ENCODE data around the gene MLC1.

Gene MLC1

DNA sequence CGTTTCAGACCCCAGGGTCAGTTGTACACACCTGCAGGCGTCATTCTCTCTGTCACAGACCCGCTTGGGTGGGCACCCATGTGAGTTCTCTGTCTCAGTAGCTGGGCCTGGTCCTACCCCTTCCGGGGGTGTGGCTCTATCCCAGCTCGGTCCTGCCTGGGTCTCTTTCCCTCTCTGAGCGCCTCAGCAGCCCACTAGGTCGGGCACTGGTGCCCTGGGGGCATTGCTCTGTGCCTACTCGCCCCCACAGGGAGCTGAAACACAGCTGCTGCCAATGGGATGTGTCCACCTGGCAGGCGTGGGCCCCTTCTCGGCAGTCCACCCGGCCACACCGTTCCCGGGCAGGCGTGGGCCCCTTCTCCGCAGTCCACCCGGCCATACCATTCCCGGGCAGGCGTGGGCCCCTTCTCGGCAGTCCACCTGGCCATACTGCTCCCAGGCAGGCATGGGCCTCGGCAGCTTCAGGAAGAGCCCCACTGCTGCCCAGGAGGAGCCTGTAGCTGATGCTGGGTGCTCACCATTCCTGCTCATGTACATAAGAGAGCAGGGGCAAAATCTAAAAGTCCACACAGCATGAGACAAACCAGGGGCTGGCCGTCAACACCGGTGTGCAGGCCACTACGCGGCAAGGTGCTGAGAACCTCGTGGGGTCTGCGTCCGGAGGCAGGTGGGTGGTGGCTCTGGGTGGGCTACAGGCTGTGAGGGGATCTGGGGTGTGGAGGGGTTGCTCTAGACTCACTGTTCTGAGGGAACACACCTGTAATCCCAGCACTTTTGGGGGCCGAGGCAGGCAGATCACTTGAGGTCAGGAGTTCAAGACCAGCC is 12.3 kb downstream of the MLC1 start:
- no peak for FAIRE-seq
- no peak for TF ChIP-seq POLR2AphosphoS5 (IDR thresholded peaks at IDR 0.05; ENCODE audit: low read depth, low read length)
- no peak for TF ChIP-seq TAF1 (IDR thresholded peaks at IDR 0.05; ENCODE audit: borderline replicate concordance, low read depth, low read length)
- TF ChIP-seq POLR2A (IDR thresholded peaks at IDR 0.05; ENCODE audit: low read depth, low read length): no peak
- no peak for DNase-seq (ENCODE audit: insufficient read length)

DNA sequence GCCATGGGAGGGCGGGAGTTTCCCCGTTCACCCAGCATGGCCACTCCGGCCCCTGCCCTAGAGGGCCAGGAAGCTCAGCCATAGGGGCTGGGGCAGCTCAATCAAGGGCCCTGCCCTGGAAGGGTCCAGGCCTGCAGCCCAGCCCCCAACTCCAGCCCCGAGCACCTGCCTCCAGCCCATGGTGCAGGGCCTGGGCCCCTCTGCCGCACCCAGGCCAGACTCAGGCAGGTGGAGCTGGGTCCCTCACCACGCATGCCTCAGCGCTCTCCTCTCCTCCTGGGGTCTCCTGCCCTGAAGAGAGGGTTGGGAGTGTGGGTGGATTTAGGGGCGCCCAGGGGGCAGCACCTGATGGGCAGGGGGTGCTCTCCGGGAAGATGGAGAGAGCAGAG is 13.1 kb downstream of the MLC1 start:
- FAIRE-seq: no peak
- TF ChIP-seq POLR2A (IDR thresholded peaks at IDR 0.05; ENCODE audit: low read depth, low read length) (no peak), POLR2AphosphoS5 (IDR thresholded peaks at IDR 0.05; ENCODE audit: low read depth, low read length) (no peak), TAF1 (IDR thresholded peaks at IDR 0.05; ENCODE audit: borderline replicate concordance, low read depth, low read length) (no peak)
- DNase-seq (ENCODE audit: insufficient read length): no peak

DNA sequence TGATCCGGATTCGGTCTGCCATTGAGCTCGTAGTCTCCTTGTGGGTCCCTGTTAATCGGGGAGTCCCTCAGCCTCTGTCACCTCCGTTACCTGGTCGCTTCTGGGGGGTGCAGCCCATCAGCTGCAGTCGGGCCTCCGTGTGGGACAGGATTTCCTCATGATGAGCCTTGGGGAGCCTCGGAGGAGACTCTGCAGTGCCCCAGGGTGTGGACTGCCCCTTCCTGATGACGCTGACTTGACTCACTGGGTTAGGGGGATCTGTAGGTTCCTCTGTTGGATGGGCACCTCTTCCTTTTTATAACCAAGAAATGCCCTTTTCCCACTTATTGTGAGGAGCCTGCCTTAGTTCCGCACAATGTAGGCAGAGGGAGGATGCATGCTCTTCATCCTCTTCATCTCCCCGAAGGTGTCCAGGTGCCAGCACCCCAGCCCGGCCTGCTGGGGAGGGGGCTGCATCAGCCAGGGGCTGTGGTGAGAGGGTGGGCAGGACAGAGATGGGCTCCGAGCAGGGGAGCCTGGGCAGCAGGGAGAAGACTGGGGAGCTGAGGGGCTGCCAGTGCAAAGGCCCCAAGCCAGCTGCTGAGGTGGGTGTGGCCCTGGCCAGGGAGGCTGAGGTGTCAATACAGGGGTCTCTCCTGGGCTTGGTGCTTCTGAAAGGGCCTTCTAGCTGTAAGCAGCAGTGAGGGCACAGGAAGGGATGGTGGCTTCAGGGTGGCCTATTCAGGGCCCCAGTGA is 13.6 kb downstream of the MLC1 start:
- DNase-seq (ENCODE audit: insufficient read length) (no peak), FAIRE-seq (no peak)
- TF ChIP-seq TAF1 (IDR thresholded peaks at IDR 0.05; ENCODE audit: borderline replicate concordance, low read depth, low read length) (no peak), POLR2A (IDR thresholded peaks at IDR 0.05; ENCODE audit: low read depth, low read length) (no peak), POLR2AphosphoS5 (IDR thresholded peaks at IDR 0.05; ENCODE audit: low read depth, low read length) (no peak)

DNA sequence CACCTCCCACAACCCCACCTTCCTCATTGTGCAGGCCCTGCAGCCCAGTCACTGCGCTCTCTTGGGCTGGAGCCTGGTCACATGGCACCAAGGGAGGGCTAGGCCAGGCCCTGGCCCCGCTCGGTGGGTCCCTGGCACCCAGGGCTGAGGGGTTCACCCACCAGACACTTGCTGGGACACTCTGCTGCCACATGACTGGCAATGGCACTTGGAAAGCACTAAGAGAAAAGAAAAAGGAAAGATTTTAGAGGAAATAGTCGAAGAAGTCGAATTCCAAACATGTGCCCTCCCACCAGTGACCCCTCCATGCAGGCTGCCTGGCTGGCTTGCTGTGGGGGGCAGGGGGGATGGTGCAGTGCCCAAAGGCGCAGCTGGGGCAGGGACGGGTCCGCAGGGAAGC is 14.9 kb downstream of the MLC1 start:
- DNase-seq (ENCODE audit: insufficient read length) (no peak), FAIRE-seq (no peak)
- TF ChIP-seq POLR2A (IDR thresholded peaks at IDR 0.05; ENCODE audit: low read depth, low read length): no peak
- no peak for TF ChIP-seq TAF1 (IDR thresholded peaks at IDR 0.05; ENCODE audit: borderline replicate concordance, low read depth, low read length)
- TF ChIP-seq POLR2AphosphoS5 (IDR thresholded peaks at IDR 0.05; ENCODE audit: low read depth, low read length): no peak

DNA sequence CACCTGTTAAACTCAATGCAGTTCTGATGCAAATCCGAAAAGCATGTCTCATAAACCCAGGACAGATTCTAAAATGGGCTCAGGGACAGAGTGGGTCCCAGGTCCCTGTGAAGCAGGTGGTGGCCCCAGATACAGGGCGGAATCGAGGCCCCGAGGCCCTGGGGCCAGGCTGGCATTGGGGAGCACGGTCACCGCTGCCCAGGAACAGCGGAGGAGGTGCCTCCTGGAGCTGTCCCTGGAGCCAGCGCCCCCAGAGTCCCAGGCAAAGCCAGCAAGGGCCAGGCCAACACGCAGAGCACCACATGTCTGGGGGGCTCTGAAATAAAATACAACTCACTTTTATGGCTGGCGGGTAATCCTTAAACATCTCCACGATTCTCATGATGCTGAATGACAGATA is 17.1 kb downstream of the MLC1 start:
- no peak for TF ChIP-seq TAF1 (IDR thresholded peaks at IDR 0.05; ENCODE audit: borderline replicate concordance, low read depth, low read length)
- no peak for TF ChIP-seq POLR2AphosphoS5 (IDR thresholded peaks at IDR 0.05; ENCODE audit: low read depth, low read length)
- no peak for TF ChIP-seq POLR2A (IDR thresholded peaks at IDR 0.05; ENCODE audit: low read depth, low read length)
- DNase-seq (ENCODE audit: insufficient read length) (no peak), FAIRE-seq (no peak)

DNA sequence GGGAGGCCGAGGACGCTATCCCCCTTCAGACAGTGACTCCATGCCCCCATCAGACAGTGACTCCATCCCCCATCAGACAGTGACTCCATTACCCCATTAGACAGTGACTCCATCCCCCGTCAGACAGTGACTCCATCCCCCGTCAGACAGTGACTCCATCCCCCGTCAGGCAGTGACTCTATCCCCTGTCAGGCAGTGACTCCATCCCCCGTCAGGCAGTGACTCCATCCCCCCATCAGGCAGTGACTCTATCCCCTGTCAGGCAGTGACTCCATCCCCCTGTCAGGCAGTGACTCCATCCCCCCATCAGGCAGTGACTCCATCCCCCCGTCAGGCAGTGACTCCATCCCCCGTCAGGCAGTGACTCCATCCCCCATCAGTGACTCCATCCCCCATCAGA is 18.0 kb downstream of the MLC1 start:
- TF ChIP-seq POLR2A (IDR thresholded peaks at IDR 0.05; ENCODE audit: low read depth, low read length): no peak
- no peak for TF ChIP-seq POLR2AphosphoS5 (IDR thresholded peaks at IDR 0.05; ENCODE audit: low read depth, low read length)
- no peak for TF ChIP-seq TAF1 (IDR thresholded peaks at IDR 0.05; ENCODE audit: borderline replicate concordance, low read depth, low read length)
- DNase-seq (ENCODE audit: insufficient read length) (no peak), FAIRE-seq (no peak)

DNA sequence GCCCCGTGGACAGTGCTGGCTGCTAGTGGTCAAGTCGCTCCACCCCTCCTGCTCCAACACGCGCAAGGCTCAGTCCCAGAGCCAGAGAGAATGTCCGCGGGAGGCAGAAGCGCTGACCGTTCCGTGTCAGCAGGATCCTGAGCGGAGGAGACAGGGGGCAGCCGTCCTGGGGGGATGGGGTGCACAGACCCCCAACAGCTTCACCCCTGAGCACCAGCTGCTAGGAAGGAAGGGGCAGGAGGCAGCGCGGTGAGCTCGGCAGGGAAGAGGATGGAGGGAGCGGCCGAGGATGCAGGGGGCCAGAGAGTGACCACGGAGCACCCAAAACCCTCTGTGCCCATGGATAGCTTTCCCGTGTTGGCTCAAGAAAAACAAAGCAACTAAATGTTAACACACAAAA is 20.8 kb downstream of the MLC1 start:
- TF ChIP-seq POLR2AphosphoS5 (IDR thresholded peaks at IDR 0.05; ENCODE audit: low read depth, low read length) (no peak), TAF1 (IDR thresholded peaks at IDR 0.05; ENCODE audit: borderline replicate concordance, low read depth, low read length) (no peak), POLR2A (IDR thresholded peaks at IDR 0.05; ENCODE audit: low read depth, low read length) (no peak)
- FAIRE-seq: no peak

DNA sequence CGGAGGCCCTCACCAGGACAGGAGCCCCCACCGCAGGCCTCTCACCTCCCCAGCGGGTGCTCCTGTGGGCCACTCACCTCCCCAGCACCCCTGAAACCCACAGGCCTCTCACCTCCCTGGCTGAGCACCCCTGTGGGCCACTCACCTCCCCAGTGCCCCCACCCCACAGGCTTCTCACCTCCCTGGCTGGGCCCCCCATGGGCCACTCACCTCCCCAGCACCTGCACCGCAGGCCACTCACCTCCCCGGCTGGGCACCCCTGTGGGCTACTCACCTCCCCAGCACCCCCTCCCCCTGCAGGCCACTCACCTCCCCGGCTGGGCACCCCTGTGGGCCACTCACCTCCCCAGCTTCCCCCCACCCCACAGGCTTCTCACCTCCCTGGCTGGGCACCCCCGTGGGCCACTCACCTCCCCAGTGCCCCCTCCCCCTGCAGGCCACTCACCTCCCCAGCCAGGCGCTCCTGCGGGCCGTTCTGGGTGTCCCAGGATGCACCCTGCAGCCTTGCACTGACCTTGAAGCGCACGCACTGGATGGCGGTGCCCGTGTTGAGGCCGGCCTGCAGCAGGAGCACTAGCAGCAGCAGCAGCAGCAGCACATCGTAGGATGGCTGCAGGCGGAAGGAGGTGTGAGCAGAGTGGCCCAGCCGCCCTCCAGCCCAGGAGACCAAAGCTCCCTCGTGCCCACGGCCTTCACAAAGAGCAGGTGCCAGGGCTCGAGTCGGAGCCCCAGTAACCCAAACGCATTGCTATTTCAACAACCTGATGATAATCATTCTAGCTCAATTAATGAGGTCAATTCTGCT is 21.4 kb downstream of the MLC1 start:
- TF ChIP-seq POLR2AphosphoS5 (IDR thresholded peaks at IDR 0.05; ENCODE audit: low read depth, low read length) (no peak), POLR2A (IDR thresholded peaks at IDR 0.05; ENCODE audit: low read depth, low read length) (no peak), TAF1 (IDR thresholded peaks at IDR 0.05; ENCODE audit: borderline replicate concordance, low read depth, low read length) (no peak)
- DNase-seq (ENCODE audit: insufficient read length): no peak
- FAIRE-seq: no peak

More for the DNA sequence above, 20.8 kb downstream of the MLC1 start:
- DNase-seq (ENCODE audit: insufficient read length): no peak

DNA sequence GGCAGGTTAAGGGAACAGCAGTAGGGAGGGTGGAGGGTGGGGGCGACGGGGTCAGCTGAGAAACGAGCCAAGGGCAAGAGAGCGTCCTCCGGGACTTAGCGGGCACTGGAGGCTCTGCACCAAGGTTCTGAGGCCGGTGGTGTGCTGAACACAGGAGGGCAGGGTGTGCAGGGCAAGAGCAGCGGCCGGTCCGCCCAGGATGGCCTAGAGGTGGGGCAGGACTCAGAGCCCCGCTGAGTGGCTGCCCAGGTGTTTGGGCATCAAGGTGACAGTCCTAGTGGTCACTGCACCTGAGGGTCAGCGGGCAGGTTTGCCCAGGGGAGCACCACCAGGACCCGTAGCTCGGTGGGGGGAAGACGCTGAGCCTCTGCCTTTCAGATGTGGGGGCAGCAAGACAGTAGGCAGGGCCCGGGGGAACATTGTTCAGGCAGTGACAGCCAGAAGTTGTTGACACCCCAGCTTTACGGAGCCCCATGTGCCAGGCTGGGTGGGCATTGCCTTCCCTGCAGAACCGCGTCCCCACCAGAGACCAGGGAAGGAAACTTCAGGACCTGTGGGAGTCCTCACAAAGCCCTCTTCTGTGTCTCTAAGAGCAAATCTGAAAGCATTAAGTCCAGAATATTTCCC is 22.6 kb downstream of the MLC1 start:
- DNase-seq (ENCODE audit: insufficient read length) (no peak), FAIRE-seq (no peak)
- no peak for TF ChIP-seq POLR2AphosphoS5 (IDR thresholded peaks at IDR 0.05; ENCODE audit: low read depth, low read length)
- no peak for TF ChIP-seq POLR2A (IDR thresholded peaks at IDR 0.05; ENCODE audit: low read depth, low read length)
- no peak for TF ChIP-seq TAF1 (IDR thresholded peaks at IDR 0.05; ENCODE audit: borderline replicate concordance, low read depth, low read length)

DNA sequence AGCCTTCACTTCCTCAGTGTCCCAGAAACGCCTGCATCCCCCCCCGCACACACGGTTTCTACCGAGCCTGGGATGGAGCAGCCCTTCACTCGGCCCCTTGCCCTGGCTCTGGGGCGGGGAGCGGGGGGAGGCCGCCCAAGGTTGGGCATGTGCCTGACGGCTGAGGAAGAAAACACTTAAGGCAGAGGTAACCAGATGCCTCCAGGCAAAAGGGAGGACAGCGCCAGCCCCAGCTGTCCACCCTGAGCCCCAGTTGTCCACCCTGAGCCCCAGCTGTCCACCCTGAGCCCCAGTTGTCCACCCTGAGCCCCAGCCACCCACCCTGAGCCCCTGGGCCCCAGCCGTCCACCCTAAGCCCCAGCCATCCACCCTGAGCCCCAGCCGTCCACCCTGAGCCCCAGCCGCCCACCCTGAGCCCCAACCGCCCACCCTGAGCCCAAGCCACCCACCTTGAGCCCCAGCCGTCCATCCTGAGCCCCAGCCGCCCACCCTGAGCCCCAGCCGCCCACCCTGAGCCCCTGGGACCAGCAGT is 23.3 kb downstream of the MLC1 start:
- no peak for DNase-seq (ENCODE audit: insufficient read length)
- no peak for FAIRE-seq
- TF ChIP-seq TAF1 (IDR thresholded peaks at IDR 0.05; ENCODE audit: borderline replicate concordance, low read depth, low read length) (no peak), POLR2AphosphoS5 (IDR thresholded peaks at IDR 0.05; ENCODE audit: low read depth, low read length) (no peak), POLR2A (IDR thresholded peaks at IDR 0.05; ENCODE audit: low read depth, low read length) (no peak)

Measured in GM12892 (cell line).